Lower leg skin (tissue), 3 donors: Measurements from ENCODE around the gene HAS3.

Experiments used
- CTCF ChIP-seq, 3 donors: fragments of 450-650 bp; IDR thresholded peaks; one replicate each; pipeline ENCODE4 v1.5.1; 2016; ENCODE audit warnings: antibody characterized with exemption in 3 of 3, mild to moderate bottlenecking in 3 of 3, moderate library complexity in 2 of 3
- POLR2A ChIP-seq, 2 donors: fragments of 450-650 bp; IDR thresholded peaks; one replicate each; pipeline ENCODE4 v1.6.1; 2016 to 2017; ENCODE audit warnings: antibody characterized with exemption in 2 of 2, mild to moderate bottlenecking in 1 of 2, moderate library complexity in 1 of 2

GRCh38 chr16:69057400-69058378 is 47.8 kb upstream of the HAS3 start:
- TF ChIP-seq POLR2A (IDR thresholded peaks at IDR 0.05) (no peak), CTCF (IDR thresholded peaks at IDR 0.05) (no peak)
